ENCODE measurements around the gene OCSTAMP.
A peak's percentile ranks its signal among the peaks of the same experiment; 100 is the strongest.

Gene OCSTAMP

GRCh38 chr20:46552460-46553420 is 2.3 kb upstream of the OCSTAMP start:
- DNase-seq: no peak

- no peak for DNase-seq
Measured at GRCh38 chr20:46551522-46552381, 1.3 kb upstream of the OCSTAMP start.

- DNase-seq: no peak
Measured at GRCh38 chr20:46549188-46549972, 1.1 kb downstream of the OCSTAMP start.

- no peak for DNase-seq
Measured at GRCh38 chr20:46548688-46549087, 1.8 kb downstream of the OCSTAMP start.

- DNase-seq: no peak
Measured at GRCh38 chr20:46547995-46548394, 2.5 kb downstream of the OCSTAMP start.

GRCh38 chr20:46546936-46547335 is 3.5 kb downstream of the OCSTAMP start:
- no peak for DNase-seq

GRCh38 chr20:46546298-46546697 is 4.2 kb downstream of the OCSTAMP start:
- no peak for DNase-seq

- no peak for DNase-seq
Measured at GRCh38 chr20:46545827-46546138, 4.7 kb downstream of the OCSTAMP start.

- DNase-seq: no peak
Measured at GRCh38 chr20:46545077-46545826, 5.2 kb downstream of the OCSTAMP start.

- no peak for DNase-seq
Measured at GRCh38 chr20:46544576-46544975, 5.9 kb downstream of the OCSTAMP start.

- no peak for DNase-seq
Measured at GRCh38 chr20:46543959-46544358, 6.5 kb downstream of the OCSTAMP start.

- no peak for DNase-seq
Measured at GRCh38 chr20:46543033-46543432, 7.4 kb downstream of the OCSTAMP start.

GRCh38 chr20:46541229-46541935 is 9.1 kb downstream of the OCSTAMP start:
- DNase-seq: no peak

- no peak for DNase-seq
Measured at GRCh38 chr20:46539113-46539512, 11.3 kb downstream of the OCSTAMP start.

- no peak for DNase-seq
Measured at GRCh38 chr20:46530640-46531039, 19.8 kb downstream of the OCSTAMP start.

- DNase-seq: no peak
Measured at GRCh38 chr20:46523696-46524328, 26.6 kb downstream of the OCSTAMP start.

- no peak for DNase-seq
Measured at GRCh38 chr20:46523108-46523507, 27.3 kb downstream of the OCSTAMP start.

GRCh38 chr20:46520976-46521579 is 29.4 kb downstream of the OCSTAMP start:
- peak; percentile 49 for DNase-seq

- DNase-seq: no peak
Measured at GRCh38 chr20:46520540-46520939, 29.9 kb downstream of the OCSTAMP start.

- no peak for DNase-seq
Measured at GRCh38 chr20:46519471-46520068, 30.9 kb downstream of the OCSTAMP start.

All from NCI-H69 (cell line).